ENCODE results near the gene WDR77.

The WDR77 gene

DNA sequence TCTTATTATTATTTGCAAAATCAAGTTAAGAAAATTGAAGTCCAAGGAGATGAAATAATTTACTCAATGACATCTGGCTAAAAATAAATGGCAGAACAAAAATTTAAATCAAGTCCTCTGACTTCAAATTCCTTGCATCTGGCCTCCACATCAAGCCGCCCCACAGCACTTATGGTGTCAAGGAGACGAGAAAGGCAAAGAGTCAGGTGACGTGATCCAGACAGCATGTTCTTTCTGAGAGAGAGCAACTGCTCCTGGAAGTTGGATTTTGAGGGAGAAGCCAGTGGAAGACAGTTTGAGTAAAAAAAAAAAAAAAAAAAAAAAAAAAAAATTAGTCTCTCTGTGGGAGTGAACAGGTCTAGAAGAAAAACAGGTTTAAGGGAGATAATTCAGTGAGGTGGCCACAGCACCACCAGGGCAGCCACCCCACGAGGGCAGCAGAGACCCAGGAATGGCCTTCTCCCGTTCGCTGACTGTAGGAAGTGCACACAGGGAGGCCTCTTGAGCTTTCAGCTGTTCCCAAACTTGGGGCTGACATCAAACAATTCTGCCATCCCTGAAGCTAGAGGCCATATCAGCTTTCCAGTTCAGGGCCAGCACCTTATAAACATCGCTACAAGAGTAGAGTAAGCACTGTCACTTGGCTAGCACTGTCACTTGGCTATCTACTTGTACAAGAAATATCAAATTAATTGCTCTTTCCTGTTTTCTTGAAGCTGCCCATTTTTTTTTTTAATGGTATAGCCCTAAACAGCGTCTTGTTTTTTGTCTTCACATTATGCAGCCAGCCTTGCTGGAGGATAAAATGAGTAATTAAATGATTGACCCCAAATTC is 32.5 kb upstream of the WDR77 start:
- peak; percentile 60 for DNase-seq (ENCODE audit: low read depth)
- no peak overlapping the region for H3K4me3 ChIP-seq (ENCODE audit: control insufficient read depth, low read depth, low read length)
- peak; percentile 73 for TF ChIP-seq CTCF (conservative IDR thresholded peaks at IDR 0.05; ENCODE audit: control insufficient read depth, insufficient read depth, low read depth, low read length)

- H3K4me3 ChIP-seq (ENCODE audit: control insufficient read depth, low read depth, low read length), result no peak overlapping the region
- DNase-seq (ENCODE audit: low read depth), result no peak
These were observed 31.6 kb upstream of the WDR77 start for GRCh38 chr1:111480674-111481073.

DNA sequence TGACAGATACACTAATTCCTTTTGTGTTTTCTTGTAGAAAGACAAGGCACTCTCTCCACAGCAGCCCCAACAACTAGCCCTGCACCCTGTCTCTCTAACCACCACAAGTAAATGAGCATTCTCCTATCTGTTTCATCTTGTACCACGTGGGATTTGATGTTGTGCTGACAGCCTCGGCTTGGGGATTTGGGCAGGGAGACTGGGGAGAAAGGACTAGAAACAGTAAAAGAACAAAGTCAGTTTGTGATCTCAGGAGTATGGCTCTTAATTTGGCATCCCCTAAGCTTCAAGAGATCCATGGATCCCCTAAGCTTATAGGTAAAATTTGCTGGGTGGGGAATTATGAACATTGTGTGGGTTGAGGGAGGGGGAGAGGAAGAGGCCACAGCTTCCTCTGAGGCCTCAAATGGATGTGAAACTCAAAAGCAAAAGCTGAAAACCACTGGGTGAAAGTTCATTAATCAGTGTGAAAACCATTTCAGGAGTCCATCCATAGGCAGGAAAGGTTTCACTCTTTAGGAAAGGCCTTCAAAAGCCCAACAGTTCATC is 27.8 kb upstream of the WDR77 start:
- no peak for TF ChIP-seq CTCF (conservative IDR thresholded peaks at IDR 0.05; ENCODE audit: control insufficient read depth, insufficient read depth, low read depth, low read length)
- no peak overlapping the region for H3K4me3 ChIP-seq (ENCODE audit: control insufficient read depth, low read depth, low read length)
- DNase-seq (ENCODE audit: low read depth), result no peak

More at GRCh38 chr1:111480674-111481073, 31.6 kb upstream of the WDR77 start:
- no peak for TF ChIP-seq CTCF (conservative IDR thresholded peaks at IDR 0.05; ENCODE audit: control insufficient read depth, insufficient read depth, low read depth, low read length)

DNA sequence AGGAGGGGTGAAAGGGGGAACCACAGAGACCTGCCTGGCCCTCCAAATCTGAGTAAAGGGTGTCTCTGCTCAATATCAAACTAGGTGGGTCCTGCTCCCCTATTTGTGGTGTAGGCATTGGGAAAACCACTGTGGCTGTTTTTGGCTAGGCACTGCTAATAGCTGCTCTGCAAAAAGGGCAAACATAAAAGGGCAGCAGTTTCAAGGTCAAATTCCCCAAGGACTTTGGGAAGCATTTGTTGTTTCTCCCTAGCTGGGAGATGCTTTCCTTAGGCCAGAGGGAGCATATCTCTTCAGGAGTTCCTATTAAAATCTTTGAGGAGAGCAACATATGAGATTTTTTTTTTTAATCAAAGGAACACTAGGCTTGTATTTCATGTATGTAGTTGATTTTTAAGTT is 27.2 kb upstream of the WDR77 start:
- no peak for TF ChIP-seq CTCF (conservative IDR thresholded peaks at IDR 0.05; ENCODE audit: control insufficient read depth, insufficient read depth, low read depth, low read length)

GRCh38 chr1:111475701-111476100 is 26.6 kb upstream of the WDR77 start:
- DNase-seq (ENCODE audit: low read depth), result no peak
- no peak overlapping the region for H3K4me3 ChIP-seq (ENCODE audit: control insufficient read depth, low read depth, low read length)
- no peak for TF ChIP-seq CTCF (conservative IDR thresholded peaks at IDR 0.05; ENCODE audit: control insufficient read depth, insufficient read depth, low read depth, low read length)

More for the DNA sequence above, 27.2 kb upstream of the WDR77 start:
- no peak overlapping the region for H3K4me3 ChIP-seq (ENCODE audit: control insufficient read depth, low read depth, low read length)
- no peak for DNase-seq (ENCODE audit: low read depth)

- H3K4me3 ChIP-seq (ENCODE audit: control insufficient read depth, low read depth, low read length), result no peak overlapping the region
- no peak for TF ChIP-seq CTCF (conservative IDR thresholded peaks at IDR 0.05; ENCODE audit: control insufficient read depth, insufficient read depth, low read depth, low read length)
- DNase-seq (ENCODE audit: low read depth), result no peak
These were observed 25.5 kb upstream of the WDR77 start for GRCh38 chr1:111474521-111474920.

All from fibroblast of mammary gland (primary cell).